Skin epidermis (tissue), 12 donors: Measurements from ENCODE around the gene SMIM26.
"Not testable (repeated sequence)": the region's sequence is repeated elsewhere in the genome, so short reads cannot be mapped to it uniquely, and the experiment has no call there.

Experiments used
- H3K27ac ChIP-seq, 21 experiments: fragments of 200-600 bp; sonication (generic) in 11 of 21; one replicate each; pipeline ENCODE4 v1.5.0; 2020; ENCODE audit warnings: mild to moderate bottlenecking in 3 of 21, inconsistent platforms in 2 of 21, moderate library complexity in 2 of 21
- H3K4me3 ChIP-seq, 7 experiments: fragments of 200-600 bp; sonication (generic) in 2 of 7; one replicate each; pipeline ENCODE4 v1.5.0; 2020; ENCODE audit warnings: inconsistent platforms in 2 of 7, mild to moderate bottlenecking in 2 of 7, moderate library complexity in 1 of 7

SMIM26 gene

GRCh38 chr20:18566892-18567738 lies at the start of gene SMIM26:
TSS of gene SMIM26 (plus strand) at chr20:18567432. CDS start at chr20:18567479, 47 bp downstream.
- H3K27ac ChIP-seq: peak within 1 kb of the TSS; percentile 16 to 96 (median 86)

DNA sequence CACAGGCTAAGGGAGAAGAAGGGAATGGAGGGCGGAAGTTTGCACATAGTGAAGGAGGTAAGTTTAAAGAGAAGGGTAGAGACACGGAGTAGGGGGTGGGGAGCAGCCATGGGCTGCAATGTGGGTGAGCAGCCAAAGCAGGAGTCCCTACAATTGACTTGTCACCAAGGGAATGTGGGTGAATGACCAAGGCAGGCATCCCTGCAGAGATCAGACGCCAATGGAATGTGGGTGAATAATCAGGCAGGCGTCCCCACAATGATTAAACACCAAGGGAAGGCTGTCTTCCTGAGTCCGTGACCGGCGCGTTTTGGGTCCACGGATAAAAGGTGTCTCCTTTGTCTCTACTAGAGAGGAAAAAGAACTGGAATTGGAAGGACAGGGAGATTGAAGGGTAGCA lies 45.2 kb upstream of the SMIM26 start:
- not testable (repeated sequence) for H3K4me3 ChIP-seq, H3K27ac ChIP-seq

More at GRCh38 chr20:18566892-18567738, at the start of gene SMIM26:
- peak within 1 kb of the TSS; percentile 45 to 74 (median 55) for H3K4me3 ChIP-seq

GRCh38 chr20:18523066-18523465 lies 44.2 kb upstream of the SMIM26 start:
- Histone ChIP-seq H3K27ac (no peak overlapping the region), H3K4me3 (no peak overlapping the region)

GRCh38 chr20:18524646-18525045 lies 42.6 kb upstream of the SMIM26 start:
- Histone ChIP-seq H3K4me3 (no peak overlapping the region), H3K27ac (no peak overlapping the region)

DNA sequence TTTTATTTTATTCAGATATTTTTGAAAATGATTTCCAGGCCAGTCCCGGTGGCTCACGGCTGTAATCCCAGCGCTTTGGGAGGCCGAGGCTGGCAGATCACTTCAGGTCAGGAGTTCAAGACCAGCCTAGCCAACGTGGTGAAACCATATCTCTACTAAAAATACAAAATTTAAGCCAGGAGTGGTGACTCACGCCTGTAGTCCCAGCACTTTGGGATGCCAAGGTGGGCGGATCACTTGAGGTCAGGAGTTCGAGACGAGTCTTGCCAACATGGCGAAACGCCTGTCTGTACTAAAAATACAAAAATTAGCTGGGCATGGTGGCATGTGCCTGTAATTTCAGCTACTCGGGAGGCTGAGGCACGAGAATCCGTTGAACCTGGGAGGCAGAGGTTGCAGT lies 40.5 kb upstream of the SMIM26 start:
- not testable (repeated sequence) for H3K27ac ChIP-seq, H3K4me3 ChIP-seq

DNA sequence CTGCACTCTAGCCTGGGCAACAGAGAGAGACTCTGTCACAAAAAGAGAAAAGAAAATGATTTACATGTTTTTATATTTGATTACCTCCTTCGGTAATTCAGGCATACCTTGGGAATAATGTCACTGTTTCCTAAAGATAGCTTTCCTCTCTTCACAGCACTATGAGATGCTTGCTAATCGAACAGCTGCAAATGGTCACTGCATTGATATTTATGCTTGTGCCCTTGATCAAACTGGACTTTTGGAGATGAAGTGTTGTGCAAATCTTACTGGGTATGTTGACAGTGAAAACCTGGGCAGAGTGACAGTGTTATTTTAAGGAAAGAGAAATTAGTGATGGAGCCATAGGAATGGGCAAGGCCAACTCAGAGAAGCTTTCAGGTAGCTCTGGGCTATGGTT lies 39.9 kb upstream of the SMIM26 start:
- no peak overlapping the region for H3K4me3 ChIP-seq
- no peak overlapping the region for H3K27ac ChIP-seq

- Histone ChIP-seq H3K27ac (no peak overlapping the region), H3K4me3 (no peak overlapping the region)
Observed at GRCh38 chr20:18527836-18528235, 39.4 kb upstream of the SMIM26 start.

DNA sequence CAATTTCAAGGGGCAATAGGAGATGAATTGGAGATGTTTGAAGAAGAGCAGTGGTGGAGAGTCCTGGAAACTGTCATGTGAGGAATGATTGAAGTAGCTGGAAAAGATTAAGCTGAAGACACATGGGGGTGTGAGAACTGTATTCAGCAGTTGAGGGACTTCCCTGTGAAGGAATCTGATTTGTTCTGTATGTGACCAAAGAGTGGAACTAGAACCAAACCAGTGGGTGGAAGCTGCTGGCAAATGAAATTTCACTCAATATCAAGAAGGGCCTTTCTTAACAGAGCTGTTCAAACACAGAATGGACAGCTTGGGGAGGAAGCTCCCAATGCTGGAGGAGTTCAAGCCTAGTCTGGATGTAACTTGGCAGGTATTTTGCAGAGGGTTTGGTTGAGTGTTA lies 38.2 kb upstream of the SMIM26 start:
- Histone ChIP-seq H3K4me3 (no peak overlapping the region), H3K27ac (no peak overlapping the region)

DNA sequence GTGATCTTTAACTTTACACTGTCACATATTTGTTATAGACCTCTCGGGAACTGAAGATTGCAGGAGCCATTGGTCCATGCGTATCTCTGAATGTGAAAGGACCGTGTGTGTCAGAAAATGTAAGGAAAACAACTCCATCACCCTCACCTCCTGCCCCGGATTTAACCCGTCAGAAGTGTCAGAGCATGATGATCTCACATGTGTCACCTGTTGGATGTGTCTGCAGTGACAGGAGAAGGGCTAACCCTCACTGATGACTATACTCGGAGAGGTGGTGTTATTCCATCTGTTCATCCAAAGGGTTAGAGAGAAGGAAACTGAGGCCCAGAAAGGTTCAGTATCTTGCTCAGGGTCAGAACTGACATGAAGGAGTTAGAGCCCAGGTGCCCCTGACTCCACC lies 34.6 kb upstream of the SMIM26 start:
- Histone ChIP-seq H3K27ac (no peak overlapping the region), H3K4me3 (no peak overlapping the region)

DNA sequence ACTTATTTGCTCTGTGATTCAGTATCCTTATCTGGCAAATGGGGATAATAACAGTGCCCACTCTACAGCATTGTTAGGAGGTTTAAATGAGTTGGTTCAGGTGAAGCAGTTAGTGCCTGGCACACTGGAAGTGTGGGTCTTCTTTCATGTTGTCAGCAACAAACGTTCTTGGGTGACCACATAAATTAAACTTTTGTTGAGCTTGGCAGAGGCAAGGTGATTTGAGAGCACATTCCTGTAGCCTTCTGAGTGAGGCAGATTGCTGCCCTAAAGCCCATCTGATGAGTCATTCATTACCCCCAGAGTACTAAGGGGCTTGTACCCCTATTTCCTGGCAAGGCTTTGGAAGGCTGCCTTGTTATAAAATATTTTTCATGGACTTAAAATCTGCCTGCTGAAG lies 33.7 kb upstream of the SMIM26 start:
- no peak overlapping the region for H3K27ac ChIP-seq

GRCh38 chr20:18533978-18534644 lies 33.1 kb upstream of the SMIM26 start:
- Histone ChIP-seq H3K4me3 (no peak overlapping the region), H3K27ac (no peak overlapping the region)

More for the DNA sequence above, 33.7 kb upstream of the SMIM26 start:
- H3K4me3 ChIP-seq: no peak overlapping the region

DNA sequence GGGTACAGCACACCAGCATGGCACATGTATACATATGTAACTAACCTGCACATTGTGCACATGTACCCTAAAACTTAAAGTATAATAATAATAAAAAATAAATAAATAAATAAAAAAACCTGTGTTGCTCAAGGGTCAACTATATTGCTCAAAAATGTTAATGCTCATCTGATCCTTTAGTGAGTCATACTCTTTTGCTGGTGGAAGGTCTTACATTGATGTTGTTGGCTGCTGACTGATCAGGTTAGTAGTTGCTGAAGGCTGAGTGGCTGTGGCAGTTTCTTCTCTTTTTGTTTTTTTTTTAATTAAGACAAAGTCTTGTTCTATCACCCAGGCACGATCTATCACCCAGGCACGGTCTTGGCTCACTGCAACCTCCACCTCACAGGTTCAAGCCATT lies 29.6 kb upstream of the SMIM26 start:
- Histone ChIP-seq H3K4me3 (no peak overlapping the region), H3K27ac (no peak overlapping the region)

- Histone ChIP-seq H3K4me3 (no peak overlapping the region), H3K27ac (no peak overlapping the region)
Observed at GRCh38 chr20:18541741-18542140, 25.5 kb upstream of the SMIM26 start.

DNA sequence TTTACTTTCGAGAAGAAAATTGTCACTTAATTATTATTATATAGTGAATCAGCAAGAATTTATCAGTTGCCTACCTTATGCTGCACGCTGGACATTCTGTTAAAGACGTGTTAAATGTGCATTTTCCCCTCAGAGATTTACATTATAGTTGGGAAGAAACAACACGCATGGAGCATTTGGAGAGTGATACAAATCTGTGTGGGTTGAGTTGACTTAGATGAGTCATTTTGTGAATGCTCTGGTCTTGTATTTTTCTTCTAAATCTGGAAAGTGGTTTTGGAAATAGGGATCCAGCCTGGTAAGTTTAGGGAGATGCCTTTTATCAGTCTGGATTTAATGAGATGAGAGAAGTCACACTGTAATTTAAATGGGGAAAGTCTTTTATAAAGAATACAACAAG lies 24.0 kb upstream of the SMIM26 start:
- Histone ChIP-seq H3K27ac (no peak overlapping the region), H3K4me3 (no peak overlapping the region)

DNA sequence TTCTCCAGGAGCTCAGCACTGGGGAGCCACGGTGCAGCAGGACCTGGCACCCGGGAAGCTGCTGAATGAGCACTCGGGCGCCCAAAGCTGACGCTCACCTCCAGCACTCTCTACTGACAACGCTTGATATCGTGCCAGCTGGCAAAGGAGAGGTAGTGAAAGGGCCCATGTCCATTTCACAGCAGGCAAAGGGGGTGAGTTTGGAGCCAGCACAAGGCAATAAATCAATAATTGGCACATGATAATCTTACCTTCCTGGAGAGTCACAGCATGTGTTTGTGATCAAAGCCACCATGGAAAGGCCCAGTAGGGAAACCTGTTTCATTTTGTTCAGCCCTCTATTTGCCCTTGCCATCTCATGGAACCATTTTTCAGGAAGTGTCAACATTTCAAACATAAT lies 23.3 kb upstream of the SMIM26 start:
- no peak overlapping the region for H3K27ac ChIP-seq

GRCh38 chr20:18545566-18545965 lies 21.7 kb upstream of the SMIM26 start:
- H3K4me3 ChIP-seq: no peak overlapping the region
- H3K27ac ChIP-seq: no peak overlapping the region

More for the DNA sequence above, 23.3 kb upstream of the SMIM26 start:
- H3K4me3 ChIP-seq: no peak overlapping the region

- H3K4me3 ChIP-seq: no peak overlapping the region
- no peak overlapping the region for H3K27ac ChIP-seq
Observed at GRCh38 chr20:18548465-18548864, 18.8 kb upstream of the SMIM26 start.

DNA sequence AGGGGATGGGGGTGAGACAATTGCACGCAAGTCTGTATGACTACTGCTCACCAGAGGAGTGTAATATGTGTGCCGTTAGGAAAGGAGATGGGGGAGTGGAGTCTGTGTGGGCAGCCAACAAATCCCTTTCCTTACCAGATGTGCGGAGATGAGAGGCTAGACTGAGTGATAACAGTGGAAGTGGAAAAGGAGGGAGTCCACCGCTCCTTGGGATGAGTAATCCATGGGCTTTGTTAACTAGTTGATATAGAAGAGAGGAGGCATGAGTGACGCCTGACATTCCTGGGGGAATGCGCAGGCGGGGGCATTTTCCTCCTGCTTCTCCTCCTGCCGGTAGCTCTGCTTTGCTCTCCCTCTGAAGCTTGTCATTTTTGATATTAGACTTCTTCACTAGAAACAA lies 13.5 kb upstream of the SMIM26 start:
- Histone ChIP-seq H3K27ac (no peak overlapping the region), H3K4me3 (no peak overlapping the region)

GRCh38 chr20:18567739-18568091 lies 483 bp downstream of the SMIM26 start:
- H3K4me3 ChIP-seq: peak overlapping the region; percentile 45 to 74 (median 55)
- peak overlapping the region; percentile 16 to 96 (median 86) for H3K27ac ChIP-seq

DNA sequence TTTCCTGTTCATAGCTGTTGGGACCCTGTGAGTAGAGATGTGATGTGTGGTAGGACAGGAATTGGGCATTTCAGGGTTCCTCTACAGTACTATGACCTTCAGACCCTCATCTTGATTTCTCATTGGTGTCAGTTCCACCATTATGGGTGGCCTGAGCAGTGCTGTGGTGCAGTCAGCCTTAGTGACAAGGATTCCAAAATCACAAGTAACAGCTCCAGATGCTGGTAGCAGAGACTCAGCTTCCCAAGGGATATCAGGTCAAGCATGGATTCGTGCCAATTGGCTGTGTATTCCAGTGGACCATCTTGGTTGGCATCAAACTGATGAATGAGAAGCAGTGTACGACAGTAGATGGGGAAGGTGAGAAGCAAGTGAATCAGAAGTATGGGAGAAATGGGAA lies 3.8 kb downstream of the SMIM26 start:
- Histone ChIP-seq H3K4me3 (no peak overlapping the region), H3K27ac (peak overlapping the region in 1 of 21 experiments; percentile 31)

DNA sequence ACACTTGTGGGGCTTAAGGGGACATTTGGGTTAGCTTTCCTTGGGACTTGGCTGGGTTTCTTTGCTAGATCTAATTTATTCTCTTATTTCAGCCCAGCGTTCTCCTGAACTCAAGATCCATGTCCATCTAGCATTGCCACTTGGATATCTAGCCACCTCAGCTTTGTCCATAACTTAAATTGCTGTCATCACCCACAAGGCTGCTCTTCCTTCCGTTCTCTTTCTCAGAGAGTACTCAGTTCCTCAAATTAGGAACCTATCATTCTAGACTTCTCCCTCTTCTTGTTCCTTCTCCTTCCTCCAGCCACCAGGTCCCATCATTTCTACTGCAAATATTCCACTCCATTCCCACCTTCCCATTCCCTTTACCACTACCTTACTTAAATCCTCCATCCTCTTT lies 4.3 kb downstream of the SMIM26 start:
- Histone ChIP-seq H3K4me3 (no peak overlapping the region), H3K27ac (peak overlapping the region in 1 of 21 experiments; percentile 31)
